Measurements from ENCODE around the gene GCNT1. TPM values are rescaled to one million over a fixed set of nuclear protein-coding genes. Genes with fewer than 3 reads are reported as not detected.
"Not testable (repeated sequence)": the region's sequence is repeated elsewhere in the genome, so short reads cannot be mapped to it uniquely, and the experiment has no call there.

GCNT1 gene
- total RNA-seq, 6 experiments from 2014 or later, result 15.0 to 26.2 (median 19.7) TPM

DNA sequence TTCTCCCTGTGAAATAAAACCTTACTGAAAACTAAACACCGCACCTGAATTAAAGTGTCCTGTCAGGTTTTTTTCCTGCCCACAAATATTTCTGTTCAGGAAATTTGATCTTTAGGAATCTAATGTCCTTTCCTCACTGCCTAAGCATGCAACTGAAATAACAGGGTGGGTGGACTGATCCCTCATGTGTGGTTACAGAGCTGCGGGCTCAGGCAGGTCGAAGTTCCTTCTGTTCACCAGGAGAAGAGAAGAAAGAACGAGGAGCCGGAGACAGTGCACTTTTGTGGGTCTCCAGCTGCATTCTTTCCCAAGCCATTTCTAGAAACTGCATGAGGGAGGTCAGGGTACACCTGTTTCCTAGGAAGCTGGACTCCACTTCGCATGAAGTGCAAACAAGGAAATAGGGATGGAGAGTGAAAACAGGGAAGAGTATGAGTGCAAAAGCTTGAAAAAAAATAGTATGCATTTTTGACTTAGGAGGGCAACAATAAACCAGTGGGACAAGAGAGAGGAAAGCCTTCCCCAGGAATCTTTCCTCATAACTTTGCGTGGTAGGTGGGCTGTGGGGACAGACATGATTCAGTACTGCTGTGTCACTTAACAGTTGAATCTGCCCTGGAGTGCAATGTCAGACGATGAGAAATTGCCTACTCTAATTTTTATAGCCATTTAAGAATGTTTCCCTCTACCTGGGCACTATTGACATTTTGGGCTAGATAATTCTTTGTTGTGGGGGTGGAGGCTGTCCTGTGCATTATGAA, 60.3 kb downstream of the GCNT1 start:
- no peak overlapping the region for H3K4me3 Mint-ChIP-seq

GRCh38 chr9:76521244-76521681, 62.3 kb downstream of the GCNT1 start:
- no peak overlapping the region for H3K27ac Mint-ChIP-seq
- H3K9me3 Mint-ChIP-seq, result no peaks in the 10 kb centered on the region
- peaks cover 5% of the 10 kb centered on the region for H3K27me3 Mint-ChIP-seq (ENCODE audit: insufficient read depth)
- H3K4me1 Mint-ChIP-seq (ENCODE audit: low read depth), result peaks cover 23% of the 10 kb centered on the region
- DNase-seq, result no peak
- TF ChIP-seq, protein P1, sequence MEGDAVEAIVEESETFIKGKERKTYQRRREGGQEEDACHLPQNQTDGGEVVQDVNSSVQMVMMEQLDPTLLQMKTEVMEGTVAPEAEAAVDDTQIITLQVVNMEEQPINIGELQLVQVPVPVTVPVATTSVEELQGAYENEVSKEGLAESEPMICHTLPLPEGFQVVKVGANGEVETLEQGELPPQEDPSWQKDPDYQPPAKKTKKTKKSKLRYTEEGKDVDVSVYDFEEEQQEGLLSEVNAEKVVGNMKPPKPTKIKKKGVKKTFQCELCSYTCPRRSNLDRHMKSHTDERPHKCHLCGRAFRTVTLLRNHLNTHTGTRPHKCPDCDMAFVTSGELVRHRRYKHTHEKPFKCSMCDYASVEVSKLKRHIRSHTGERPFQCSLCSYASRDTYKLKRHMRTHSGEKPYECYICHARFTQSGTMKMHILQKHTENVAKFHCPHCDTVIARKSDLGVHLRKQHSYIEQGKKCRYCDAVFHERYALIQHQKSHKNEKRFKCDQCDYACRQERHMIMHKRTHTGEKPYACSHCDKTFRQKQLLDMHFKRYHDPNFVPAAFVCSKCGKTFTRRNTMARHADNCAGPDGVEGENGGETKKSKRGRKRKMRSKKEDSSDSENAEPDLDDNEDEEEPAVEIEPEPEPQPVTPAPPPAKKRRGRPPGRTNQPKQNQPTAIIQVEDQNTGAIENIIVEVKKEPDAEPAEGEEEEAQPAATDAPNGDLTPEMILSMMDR (IDR thresholded peaks at IDR 0.05), result no peak
- no peaks in the 10 kb centered on the region for H3K36me3 Mint-ChIP-seq (ENCODE audit: low read depth)
- no peak overlapping the region for H3K4me3 Mint-ChIP-seq

More for the DNA sequence above, 60.3 kb downstream of the GCNT1 start:
- TF ChIP-seq, protein P1 (IDR thresholded peaks at IDR 0.05), result no peak
- Mint-ChIP-seq H3K4me1 (ENCODE audit: low read depth) (peaks cover 10% of the 10 kb centered on the region), H3K9me3 (no peaks in the 10 kb centered on the region), H3K36me3 (ENCODE audit: low read depth) (peaks cover 2% of the 10 kb centered on the region; the same call in 1 of the 2 replicates), H3K27ac (no peak overlapping the region), H3K27me3 (ENCODE audit: insufficient read depth) (peaks cover 6% of the 10 kb centered on the region)
- no peak for DNase-seq

DNA sequence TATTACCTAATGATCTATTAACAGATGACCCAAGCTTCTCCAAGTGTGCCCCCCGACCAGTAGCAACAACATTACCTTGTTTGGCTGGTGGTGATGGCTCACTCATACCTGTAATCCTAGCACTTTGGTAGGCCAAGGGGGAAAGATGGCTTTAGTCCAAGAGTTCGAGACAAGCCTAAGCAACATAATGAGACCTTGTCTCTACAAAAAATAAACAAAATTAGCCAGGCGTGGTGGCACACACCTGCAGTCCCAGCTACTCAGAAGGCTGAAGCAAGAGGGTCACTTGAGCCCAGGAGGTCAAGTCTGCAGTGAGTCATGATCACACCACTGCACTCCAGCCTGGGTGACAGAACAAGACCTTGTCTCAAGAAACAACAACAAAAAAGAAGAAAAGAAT, 62.9 kb downstream of the GCNT1 start:
- peaks cover 27% of the 10 kb centered on the region for H3K4me1 Mint-ChIP-seq (ENCODE audit: low read depth)

DNA sequence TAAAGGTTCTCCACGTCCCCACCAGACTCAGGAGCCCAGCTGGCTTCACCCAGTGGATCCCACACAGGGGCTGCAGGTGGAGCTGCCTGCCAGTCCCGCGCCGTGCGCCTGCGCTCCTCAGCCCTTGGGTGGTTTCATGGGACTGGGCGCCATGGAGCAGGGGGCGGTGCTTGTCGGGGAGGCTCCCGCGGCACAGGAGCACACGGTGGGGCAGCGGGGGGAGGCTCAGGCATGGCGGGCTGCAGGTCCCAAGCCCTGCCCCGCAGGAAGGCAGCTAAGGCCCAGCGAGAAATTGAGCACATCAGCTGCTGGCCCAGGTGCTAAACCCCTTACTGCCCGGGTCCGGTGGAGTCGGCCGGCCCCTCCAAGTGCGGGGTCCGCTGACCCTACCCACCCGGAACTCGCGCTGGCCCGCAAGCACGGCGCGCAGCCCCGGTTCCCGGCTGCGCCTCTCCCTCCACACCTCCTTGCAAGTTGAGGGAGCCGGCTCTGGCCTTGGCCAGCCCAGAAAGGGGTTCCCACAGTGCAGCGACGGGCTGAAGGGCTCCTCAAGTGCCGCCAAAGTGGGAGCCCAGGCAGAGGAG, 64.7 kb downstream of the GCNT1 start:
- H3K27ac Mint-ChIP-seq; H3K9me3 Mint-ChIP-seq; H3K36me3 Mint-ChIP-seq (ENCODE audit: low read depth); DNase-seq; H3K4me3 Mint-ChIP-seq; H3K27me3 Mint-ChIP-seq (ENCODE audit: insufficient read depth): not testable (repeated sequence)
- H3K4me1 Mint-ChIP-seq (ENCODE audit: low read depth), result peaks cover 37% of the 10 kb centered on the region

More for the DNA sequence above, 62.9 kb downstream of the GCNT1 start:
- DNase-seq, result no peak
- peaks cover 5% of the 10 kb centered on the region for H3K27me3 Mint-ChIP-seq (ENCODE audit: insufficient read depth)
- no peaks in the 10 kb centered on the region for H3K36me3 Mint-ChIP-seq (ENCODE audit: low read depth)
- TF ChIP-seq, protein P1 (IDR thresholded peaks at IDR 0.05), result no peak
- H3K27ac Mint-ChIP-seq, result no peak overlapping the region
- no peaks in the 10 kb centered on the region for H3K9me3 Mint-ChIP-seq
- no peak overlapping the region for H3K4me3 Mint-ChIP-seq

DNA sequence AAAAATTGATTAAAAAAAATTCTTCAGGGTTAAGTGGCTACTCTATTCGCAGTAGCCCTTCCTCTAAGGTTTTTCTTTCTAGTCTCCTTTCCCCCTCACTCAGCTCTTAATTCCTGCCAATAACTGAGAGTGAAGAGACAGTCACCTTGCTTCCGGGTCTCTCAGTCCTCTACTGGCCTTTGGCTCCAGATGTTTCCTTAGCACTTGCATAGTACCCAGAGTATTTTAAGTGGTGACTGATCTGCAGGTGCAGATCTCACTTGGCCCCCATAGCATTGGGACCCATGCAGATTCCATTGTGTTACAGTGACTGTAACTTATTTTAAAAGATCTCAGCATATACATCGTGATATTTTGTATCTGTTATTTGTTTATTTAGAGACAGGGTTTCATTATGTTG, 66.2 kb downstream of the GCNT1 start:
- H3K4me3 Mint-ChIP-seq, result no peak overlapping the region
- H3K9me3 Mint-ChIP-seq, result peaks cover 7% of the 10 kb centered on the region
- H3K4me1 Mint-ChIP-seq (ENCODE audit: low read depth), result peaks cover 32% of the 10 kb centered on the region
- H3K36me3 Mint-ChIP-seq (ENCODE audit: low read depth), result peaks cover 10% of the 10 kb centered on the region
- TF ChIP-seq, protein P1 (IDR thresholded peaks at IDR 0.05), result no peak
- no peak overlapping the region for H3K27ac Mint-ChIP-seq
- peaks cover 5% of the 10 kb centered on the region for H3K27me3 Mint-ChIP-seq (ENCODE audit: insufficient read depth)
- no peak for DNase-seq

- peaks cover 7% of the 10 kb centered on the region for H3K9me3 Mint-ChIP-seq
- H3K27ac Mint-ChIP-seq, result no peak overlapping the region
- peaks cover 10% of the 10 kb centered on the region for H3K36me3 Mint-ChIP-seq (ENCODE audit: low read depth)
- peaks cover 40% of the 10 kb centered on the region for H3K4me1 Mint-ChIP-seq (ENCODE audit: low read depth)
- H3K27me3 Mint-ChIP-seq (ENCODE audit: insufficient read depth), result peaks cover 5% of the 10 kb centered on the region
- TF ChIP-seq, protein P1 (IDR thresholded peaks at IDR 0.05), result no peak
- DNase-seq, result no peak
- H3K4me3 Mint-ChIP-seq, result no peak overlapping the region
These were observed 67.0 kb downstream of the GCNT1 start for GRCh38 chr9:76526026-76526425.

Data from HFFc6 (cell line).